ENCODE measurements around the gene PSENEN. TPM values are rescaled to one million over a fixed set of nuclear protein-coding genes. Genes with fewer than 3 reads are reported as not detected.

The PSENEN gene
- total RNA-seq, 1 donor from 2014 or later, result 63.7 TPM

- no peak overlapping the region for H3K4me3 ChIP-seq (ENCODE audit: low read depth, low read length)
- DNase-seq (ENCODE audit: low read depth), result no peak
- TF ChIP-seq, protein P1, sequence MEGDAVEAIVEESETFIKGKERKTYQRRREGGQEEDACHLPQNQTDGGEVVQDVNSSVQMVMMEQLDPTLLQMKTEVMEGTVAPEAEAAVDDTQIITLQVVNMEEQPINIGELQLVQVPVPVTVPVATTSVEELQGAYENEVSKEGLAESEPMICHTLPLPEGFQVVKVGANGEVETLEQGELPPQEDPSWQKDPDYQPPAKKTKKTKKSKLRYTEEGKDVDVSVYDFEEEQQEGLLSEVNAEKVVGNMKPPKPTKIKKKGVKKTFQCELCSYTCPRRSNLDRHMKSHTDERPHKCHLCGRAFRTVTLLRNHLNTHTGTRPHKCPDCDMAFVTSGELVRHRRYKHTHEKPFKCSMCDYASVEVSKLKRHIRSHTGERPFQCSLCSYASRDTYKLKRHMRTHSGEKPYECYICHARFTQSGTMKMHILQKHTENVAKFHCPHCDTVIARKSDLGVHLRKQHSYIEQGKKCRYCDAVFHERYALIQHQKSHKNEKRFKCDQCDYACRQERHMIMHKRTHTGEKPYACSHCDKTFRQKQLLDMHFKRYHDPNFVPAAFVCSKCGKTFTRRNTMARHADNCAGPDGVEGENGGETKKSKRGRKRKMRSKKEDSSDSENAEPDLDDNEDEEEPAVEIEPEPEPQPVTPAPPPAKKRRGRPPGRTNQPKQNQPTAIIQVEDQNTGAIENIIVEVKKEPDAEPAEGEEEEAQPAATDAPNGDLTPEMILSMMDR (conservative IDR thresholded peaks at IDR 0.05; ENCODE audit: low read depth, low read length), result no peak
Observed at GRCh38 chr19:35729021-35729420, 16.4 kb upstream of the PSENEN start.

GRCh38 chr19:35729763-35730162 lies 15.7 kb upstream of the PSENEN start:
- TF ChIP-seq, protein P1 (conservative IDR thresholded peaks at IDR 0.05; ENCODE audit: low read depth, low read length), result no peak
- no peak for DNase-seq (ENCODE audit: low read depth)

GRCh38 chr19:35730326-35730725 lies 15.1 kb upstream of the PSENEN start:
- TF ChIP-seq, protein P1 (conservative IDR thresholded peaks at IDR 0.05; ENCODE audit: low read depth, low read length), result no peak
- no peak overlapping the region for H3K4me3 ChIP-seq (ENCODE audit: low read depth, low read length)
- no peak for DNase-seq (ENCODE audit: low read depth)

More at GRCh38 chr19:35729763-35730162, 15.7 kb upstream of the PSENEN start:
- no peak overlapping the region for H3K4me3 ChIP-seq (ENCODE audit: low read depth, low read length)

DNA sequence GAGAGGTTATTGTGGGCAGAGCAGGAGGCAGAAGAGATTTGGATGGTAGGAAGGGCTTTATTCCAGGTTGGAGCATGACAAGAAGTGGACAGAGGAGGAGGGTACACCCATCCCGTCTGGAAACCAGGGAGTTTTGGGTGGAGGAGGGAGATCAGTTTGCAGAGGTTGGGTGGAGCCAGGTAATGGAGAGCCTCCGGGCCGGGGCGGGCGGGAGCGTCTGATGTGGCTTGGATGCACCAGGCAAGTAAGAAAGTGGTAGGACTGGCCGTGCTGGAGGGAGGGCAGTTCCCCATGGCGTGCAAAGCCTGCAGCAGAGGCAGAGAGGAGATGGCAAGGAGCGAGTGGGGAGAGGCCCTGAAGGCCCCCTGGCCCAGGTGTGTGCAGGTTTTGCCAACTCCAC lies 14.1 kb upstream of the PSENEN start:
- TF ChIP-seq, protein P1 (conservative IDR thresholded peaks at IDR 0.05; ENCODE audit: low read depth, low read length), result no peak
- no peak overlapping the region for H3K4me3 ChIP-seq (ENCODE audit: low read depth, low read length)
- DNase-seq (ENCODE audit: low read depth), result no peak

GRCh38 chr19:35731779-35732405 lies 13.6 kb upstream of the PSENEN start:
- TF ChIP-seq, protein P1 (conservative IDR thresholded peaks at IDR 0.05; ENCODE audit: low read depth, low read length), result no peak
- no peak for DNase-seq (ENCODE audit: low read depth)
- H3K4me3 ChIP-seq (ENCODE audit: low read depth, low read length), result no peak overlapping the region

DNA sequence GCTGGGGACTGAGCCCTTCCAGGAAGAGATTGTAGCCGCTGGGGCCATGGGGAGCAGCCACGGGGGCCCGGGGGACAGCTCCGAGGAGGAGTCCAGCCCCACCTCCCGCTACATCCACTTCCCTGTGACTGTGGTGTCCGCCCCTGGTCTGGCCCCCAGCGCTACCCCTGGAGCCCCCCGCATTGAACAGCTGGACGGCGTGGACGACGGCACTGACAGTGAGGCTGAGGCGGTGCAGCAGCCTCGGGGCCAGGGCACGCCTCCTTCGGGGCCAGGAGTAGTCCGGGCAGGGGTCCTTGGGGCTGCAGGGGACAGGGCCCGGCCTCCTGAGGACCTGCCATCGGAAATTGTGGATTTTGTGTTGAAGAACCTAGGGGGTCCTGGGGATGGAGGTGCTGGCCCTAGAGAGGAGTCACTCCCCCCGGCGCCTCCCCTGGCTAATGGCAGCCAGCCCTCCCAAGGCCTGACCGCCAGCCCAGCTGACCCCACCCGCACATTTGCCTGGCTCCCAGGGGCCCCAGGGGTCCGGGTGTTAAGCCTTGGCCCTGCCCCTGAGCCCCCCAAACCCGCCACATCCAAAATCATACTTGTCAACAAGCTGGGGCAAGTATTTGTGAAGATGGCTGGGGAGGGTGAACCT lies 12.8 kb upstream of the PSENEN start:
- no peak overlapping the region for H3K4me3 ChIP-seq (ENCODE audit: low read depth, low read length)
- no peak for DNase-seq (ENCODE audit: low read depth)
- TF ChIP-seq, protein P1 (conservative IDR thresholded peaks at IDR 0.05; ENCODE audit: low read depth, low read length), result no peak

Data from epithelial cell of proximal tubule (primary cell).